ENCODE results near the gene IL9. TPM values are rescaled to one million over a fixed set of nuclear protein-coding genes. Genes with fewer than 3 reads are reported as not detected.

IL9 gene
- total RNA-seq, 1 donor from 2014 or later = not detected

- no peak overlapping the region for H3K27ac Mint-ChIP-seq (ENCODE audit: unreplicated experiment)
- DNase-seq (ENCODE audit: extremely low spot score, unreplicated experiment) = no peak
- H3K9me3 Mint-ChIP-seq (ENCODE audit: unreplicated experiment) = no peaks in the 10 kb centered on the region
- peaks cover 25% of the 10 kb centered on the region for H3K27me3 Mint-ChIP-seq (ENCODE audit: unreplicated experiment)
- H3K4me1 Mint-ChIP-seq (ENCODE audit: unreplicated experiment) = no peaks in the 10 kb centered on the region
- H3K4me3 Mint-ChIP-seq (ENCODE audit: unreplicated experiment) = no peak overlapping the region
- H3K36me3 Mint-ChIP-seq (ENCODE audit: unreplicated experiment) = no peaks in the 10 kb centered on the region
- no peak for TF ChIP-seq CTCF (IDR thresholded peaks at IDR 0.05)
Observed at GRCh38 chr5:135851186-135851914, 44.3 kb downstream of the IL9 start.

- Mint-ChIP-seq H3K36me3 (ENCODE audit: unreplicated experiment) (no peaks in the 10 kb centered on the region), H3K4me3 (ENCODE audit: unreplicated experiment) (no peak overlapping the region), H3K4me1 (ENCODE audit: unreplicated experiment) (no peaks in the 10 kb centered on the region), H3K9me3 (ENCODE audit: unreplicated experiment) (no peaks in the 10 kb centered on the region), H3K27me3 (ENCODE audit: unreplicated experiment) (peaks cover 18% of the 10 kb centered on the region), H3K27ac (ENCODE audit: unreplicated experiment) (no peak overlapping the region)
- no peak for DNase-seq (ENCODE audit: extremely low spot score, unreplicated experiment)
- no peak for TF ChIP-seq CTCF (IDR thresholded peaks at IDR 0.05)
Observed at GRCh38 chr5:135850671-135851070, 45.0 kb downstream of the IL9 start.

GRCh38 chr5:135850231-135850630, 45.4 kb downstream of the IL9 start:
- Mint-ChIP-seq H3K4me3 (ENCODE audit: unreplicated experiment) (no peak overlapping the region), H3K36me3 (ENCODE audit: unreplicated experiment) (no peaks in the 10 kb centered on the region), H3K4me1 (ENCODE audit: unreplicated experiment) (no peaks in the 10 kb centered on the region), H3K9me3 (ENCODE audit: unreplicated experiment) (no peaks in the 10 kb centered on the region), H3K27me3 (ENCODE audit: unreplicated experiment) (peaks cover 19% of the 10 kb centered on the region), H3K27ac (ENCODE audit: unreplicated experiment) (no peak overlapping the region)
- TF ChIP-seq CTCF (IDR thresholded peaks at IDR 0.05) = no peak
- no peak for DNase-seq (ENCODE audit: extremely low spot score, unreplicated experiment)

GRCh38 chr5:135847976-135848375, 47.7 kb downstream of the IL9 start:
- Mint-ChIP-seq H3K4me3 (ENCODE audit: unreplicated experiment) (no peak overlapping the region), H3K36me3 (ENCODE audit: unreplicated experiment) (no peaks in the 10 kb centered on the region), H3K27me3 (ENCODE audit: unreplicated experiment) (peaks cover 23% of the 10 kb centered on the region), H3K27ac (ENCODE audit: unreplicated experiment) (no peak overlapping the region), H3K4me1 (ENCODE audit: unreplicated experiment) (no peaks in the 10 kb centered on the region), H3K9me3 (ENCODE audit: unreplicated experiment) (no peaks in the 10 kb centered on the region)
- TF ChIP-seq CTCF (IDR thresholded peaks at IDR 0.05) = no peak
- no peak for DNase-seq (ENCODE audit: extremely low spot score, unreplicated experiment)

GRCh38 chr5:135846311-135846710, 49.3 kb downstream of the IL9 start:
- H3K9me3 Mint-ChIP-seq (ENCODE audit: unreplicated experiment) = no peaks in the 10 kb centered on the region
- no peak overlapping the region for H3K4me3 Mint-ChIP-seq (ENCODE audit: unreplicated experiment)
- no peak for TF ChIP-seq CTCF (IDR thresholded peaks at IDR 0.05)
- peaks cover 36% of the 10 kb centered on the region for H3K27me3 Mint-ChIP-seq (ENCODE audit: unreplicated experiment)
- no peaks in the 10 kb centered on the region for H3K4me1 Mint-ChIP-seq (ENCODE audit: unreplicated experiment)
- no peak overlapping the region for H3K27ac Mint-ChIP-seq (ENCODE audit: unreplicated experiment)
- no peak for DNase-seq (ENCODE audit: extremely low spot score, unreplicated experiment)
- H3K36me3 Mint-ChIP-seq (ENCODE audit: unreplicated experiment) = no peaks in the 10 kb centered on the region
